A549 treated with dexamethasone at 1 μM for 4 hours (cell line): Measurements from ENCODE around the gene CALM1. TPM values are rescaled to one million over a fixed set of nuclear protein-coding genes. Genes with fewer than 3 reads are reported as not detected.

Experiments used
- total RNA-seq: library from RNA; stranded (reverse); fragments of 200-300 nt; extraction: Qiagen RNA extraction; gene quantifications from 5 replicates; pipeline ENCODE4 v1.2.3, GENCODE V29; 2022

CALM1 gene
- 300 to 377 TPM (median 360 TPM) in 5 replicates for total RNA-seq

DNA sequence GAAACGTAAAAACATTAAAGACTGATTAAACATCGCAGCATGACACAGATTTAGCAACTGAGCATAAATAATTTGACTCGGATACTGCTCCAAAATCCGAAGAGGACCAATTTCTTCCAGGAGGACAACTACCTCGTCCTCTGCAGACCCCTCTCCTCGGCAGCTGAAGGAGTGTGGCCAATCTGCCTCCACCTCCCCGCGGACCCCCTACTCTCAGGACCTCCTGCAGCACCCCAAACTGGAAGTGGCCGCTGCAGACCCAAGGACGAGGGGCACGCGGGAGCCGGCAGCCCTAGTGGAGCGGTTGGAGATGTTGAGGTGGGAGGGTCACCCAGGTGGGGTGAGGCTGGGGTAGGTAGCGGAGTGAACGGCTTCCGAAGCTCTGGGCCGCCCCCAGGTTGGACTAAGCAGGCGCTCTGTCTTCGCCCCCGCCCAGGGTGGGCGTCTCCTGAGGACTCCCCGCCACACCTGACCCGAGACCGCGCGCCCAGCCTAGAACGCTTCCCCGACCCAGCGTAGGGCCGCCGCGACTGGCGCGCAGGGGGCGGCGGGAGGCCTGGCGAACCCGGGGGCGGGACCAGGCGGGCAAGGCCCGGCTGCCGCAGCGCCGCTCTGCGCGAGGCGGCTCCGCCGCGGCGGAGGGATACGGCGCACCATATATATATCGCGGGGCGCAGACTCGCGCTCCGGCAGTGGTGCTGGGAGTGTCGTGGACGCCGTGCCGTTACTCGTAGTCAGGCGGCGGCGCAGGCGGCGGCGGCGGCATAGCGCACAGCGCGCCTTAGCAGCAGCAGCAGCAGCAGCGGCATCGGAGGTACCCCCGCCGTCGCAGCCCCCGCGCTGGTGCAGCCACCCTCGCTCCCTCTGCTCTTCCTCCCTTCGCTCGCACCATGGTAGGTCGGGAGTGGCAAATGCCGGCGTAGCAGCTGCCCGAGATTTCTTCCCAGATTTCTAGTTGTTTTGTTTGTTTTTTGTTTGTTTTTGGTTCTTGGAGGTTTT, at the start of gene CALM1:
CALM1 (plus strand) TSS at position 689 of the 999 bp plus-strand sequence; CDS start at position 891, 202 bp downstream.

Other genes with a start within 250 kb of the CALM1 start
- gene PSMC1, start 140.5 kb upstream of the CALM1 start, total RNA-seq = 218 to 354 TPM (median 234 TPM) in 5 replicates
- 5.9 to 9.6 TPM (median 8.4 TPM) in 5 replicates for gene NRDE2, start 65.1 kb upstream of the CALM1 start, total RNA-seq